ENCODE data around the gene ATXN1L. TPM values are rescaled to one million over a fixed set of nuclear protein-coding genes. Genes with fewer than 3 reads are reported as not detected.
"Not testable (repeated sequence)": the region's sequence is repeated elsewhere in the genome, so short reads cannot be mapped to it uniquely, and the experiment has no call there.

The ATXN1L gene
- total RNA-seq = 10.6 and 10.7 TPM in 2 replicates
- polyA plus RNA-seq (2012) = 15.4 TPM

GRCh38 chr16:71845639-71846430 lies at the start of gene ATXN1L:
Gene ATXN1L (plus strand): TSS chr16:71845976. CDS start chr16:71849741, 3,765 bp downstream.
- peak; percentile 94 for DNase-seq (ENCODE audit: low read depth)

- no peak for DNase-seq (ENCODE audit: low read depth)
Measured at GRCh38 chr16:71796501-71797097, 49.2 kb upstream of the ATXN1L start.

- DNase-seq (ENCODE audit: low read depth) = no peak
Measured at GRCh38 chr16:71803305-71803690, 42.5 kb upstream of the ATXN1L start.

GRCh38 chr16:71807905-71808592 lies 37.7 kb upstream of the ATXN1L start:
- peak; percentile 8 for DNase-seq (ENCODE audit: low read depth)

- peak; percentile 98 for DNase-seq (ENCODE audit: low read depth)
Measured at GRCh38 chr16:71808593-71809459, 37.0 kb upstream of the ATXN1L start, which contains the start of gene AP1G1. Gene AP1G1 (minus strand): TSS chr16:71808834. CDS start chr16:71789479, 19,355 bp downstream.

- DNase-seq (ENCODE audit: low read depth) = not testable (repeated sequence)
Measured at GRCh38 chr16:71810155-71810530, 35.6 kb upstream of the ATXN1L start.

GRCh38 chr16:71811261-71811803 lies 34.4 kb upstream of the ATXN1L start:
- no peak for DNase-seq (ENCODE audit: low read depth)

GRCh38 chr16:71817155-71817500 lies 28.6 kb upstream of the ATXN1L start:
- not testable (repeated sequence) for DNase-seq (ENCODE audit: low read depth)

- DNase-seq (ENCODE audit: low read depth) = no peak
Measured at GRCh38 chr16:71826533-71827017, 19.2 kb upstream of the ATXN1L start.

GRCh38 chr16:71830359-71830758 lies 15.4 kb upstream of the ATXN1L start:
- no peak for DNase-seq (ENCODE audit: low read depth)

GRCh38 chr16:71831698-71832097 lies 14.1 kb upstream of the ATXN1L start:
- not testable (repeated sequence) for DNase-seq (ENCODE audit: low read depth)

GRCh38 chr16:71832112-71832511 lies 13.7 kb upstream of the ATXN1L start:
- DNase-seq (ENCODE audit: low read depth) = not testable (repeated sequence)

- DNase-seq (ENCODE audit: low read depth) = no peak
Measured at GRCh38 chr16:71834291-71834690, 11.5 kb upstream of the ATXN1L start.

GRCh38 chr16:71837150-71837549 lies 8.6 kb upstream of the ATXN1L start:
- DNase-seq (ENCODE audit: low read depth) = no peak

- no peak for DNase-seq (ENCODE audit: low read depth)
Measured at GRCh38 chr16:71840052-71840451, 5.7 kb upstream of the ATXN1L start.

GRCh38 chr16:71843572-71843971 lies 2.2 kb upstream of the ATXN1L start:
- no peak for DNase-seq (ENCODE audit: low read depth)

- peak; percentile 9 for DNase-seq (ENCODE audit: low read depth)
Measured at GRCh38 chr16:71846431-71846830, 655 bp downstream of the ATXN1L start.

- no peak for DNase-seq (ENCODE audit: low read depth)
Measured at GRCh38 chr16:71847096-71847495, 1.3 kb downstream of the ATXN1L start.

GRCh38 chr16:71848622-71849021 lies 2.8 kb downstream of the ATXN1L start:
- peak; percentile 30 for DNase-seq (ENCODE audit: low read depth)

- DNase-seq (ENCODE audit: low read depth) = no peak
Measured at GRCh38 chr16:71851746-71852145, 6.0 kb downstream of the ATXN1L start.

- no peak for DNase-seq (ENCODE audit: low read depth)
Measured at GRCh38 chr16:71852158-71852557, 6.4 kb downstream of the ATXN1L start.

All from myocyte (in vitro differentiated cells).